Measurements from ENCODE around the gene OGT. TPM values are rescaled to one million over a fixed set of nuclear protein-coding genes. Genes with fewer than 3 reads are reported as not detected.
"Not testable (repeated sequence)": the region's sequence is repeated elsewhere in the genome, so short reads cannot be mapped to it uniquely, and the experiment has no call there.

OGT gene
- total and polyA plus RNA-seq, 8 donors: 117 to 325 (median 277) TPM

DNA sequence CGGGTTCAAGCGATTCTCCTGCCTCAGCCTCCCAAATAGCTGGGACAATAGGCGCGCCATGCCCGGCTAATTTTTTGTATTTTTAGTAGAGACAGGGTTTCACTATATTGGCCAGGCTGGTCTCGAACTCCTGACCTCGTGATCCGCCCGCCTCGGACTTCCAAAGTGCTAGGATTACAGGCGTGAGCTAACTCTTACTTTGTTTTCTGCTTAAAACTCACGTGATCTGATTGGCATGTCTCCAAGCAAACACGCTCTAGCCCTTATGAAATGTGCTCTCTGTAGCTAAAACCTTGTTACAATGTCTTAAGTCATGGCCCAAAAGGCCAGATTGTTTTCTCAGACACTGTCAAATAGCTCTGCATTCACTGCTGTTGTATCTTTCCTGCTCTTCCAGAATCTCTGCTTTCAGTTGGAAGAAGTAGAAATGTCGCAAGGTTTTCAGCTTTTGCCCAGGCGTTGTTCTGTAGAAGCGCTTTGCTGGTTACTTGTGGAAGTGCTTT, 39.7 kb upstream of the OGT start:
- intact Hi-C loops (cut with DNase I): no loop called here
- Histone ChIP-seq H3K27me3 (no peaks in the 10 kb centered on the region), H3K9me3 (no peaks in the 10 kb centered on the region), H3K36me3 (no peaks in the 10 kb centered on the region), H3K4me1 (no peaks in the 10 kb centered on the region), H3K4me3 (peak overlapping the region; percentile 33 to 55), H3K27ac (no peak overlapping the region)
- ATAC-seq (peak; percentile 50), DNase-seq (peak in 2 of 4 donors; percentile 18 to 54)
- TF ChIP-seq, protein P1, sequence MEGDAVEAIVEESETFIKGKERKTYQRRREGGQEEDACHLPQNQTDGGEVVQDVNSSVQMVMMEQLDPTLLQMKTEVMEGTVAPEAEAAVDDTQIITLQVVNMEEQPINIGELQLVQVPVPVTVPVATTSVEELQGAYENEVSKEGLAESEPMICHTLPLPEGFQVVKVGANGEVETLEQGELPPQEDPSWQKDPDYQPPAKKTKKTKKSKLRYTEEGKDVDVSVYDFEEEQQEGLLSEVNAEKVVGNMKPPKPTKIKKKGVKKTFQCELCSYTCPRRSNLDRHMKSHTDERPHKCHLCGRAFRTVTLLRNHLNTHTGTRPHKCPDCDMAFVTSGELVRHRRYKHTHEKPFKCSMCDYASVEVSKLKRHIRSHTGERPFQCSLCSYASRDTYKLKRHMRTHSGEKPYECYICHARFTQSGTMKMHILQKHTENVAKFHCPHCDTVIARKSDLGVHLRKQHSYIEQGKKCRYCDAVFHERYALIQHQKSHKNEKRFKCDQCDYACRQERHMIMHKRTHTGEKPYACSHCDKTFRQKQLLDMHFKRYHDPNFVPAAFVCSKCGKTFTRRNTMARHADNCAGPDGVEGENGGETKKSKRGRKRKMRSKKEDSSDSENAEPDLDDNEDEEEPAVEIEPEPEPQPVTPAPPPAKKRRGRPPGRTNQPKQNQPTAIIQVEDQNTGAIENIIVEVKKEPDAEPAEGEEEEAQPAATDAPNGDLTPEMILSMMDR (IDR thresholded peaks at IDR 0.05): no peak

DNA sequence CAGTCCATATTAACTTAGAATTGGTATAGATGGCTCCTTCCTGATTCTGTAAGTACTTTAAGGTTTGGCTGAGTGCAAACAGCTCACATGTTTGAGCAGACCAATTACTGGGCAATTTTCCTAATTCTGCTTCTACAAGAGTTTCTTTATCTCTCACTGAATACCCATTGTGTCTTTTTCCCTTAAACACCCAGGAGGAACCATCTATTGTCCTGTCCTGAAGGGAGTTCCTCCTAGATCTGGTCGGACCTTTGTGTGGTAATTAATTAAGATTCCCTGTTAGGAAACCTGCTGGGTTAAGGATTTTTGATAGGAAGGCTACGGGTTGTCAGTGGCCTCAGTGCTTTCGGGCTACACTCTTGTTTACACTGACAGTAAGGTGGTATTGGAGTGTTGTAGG, 36.9 kb upstream of the OGT start:
- H3K4me1 ChIP-seq; DNase-seq; H3K9me3 ChIP-seq; H3K27ac ChIP-seq; H3K4me3 ChIP-seq; H3K27me3 ChIP-seq; H3K36me3 ChIP-seq; ATAC-seq; intact Hi-C loops (cut with DNase I): not testable (repeated sequence)

DNA sequence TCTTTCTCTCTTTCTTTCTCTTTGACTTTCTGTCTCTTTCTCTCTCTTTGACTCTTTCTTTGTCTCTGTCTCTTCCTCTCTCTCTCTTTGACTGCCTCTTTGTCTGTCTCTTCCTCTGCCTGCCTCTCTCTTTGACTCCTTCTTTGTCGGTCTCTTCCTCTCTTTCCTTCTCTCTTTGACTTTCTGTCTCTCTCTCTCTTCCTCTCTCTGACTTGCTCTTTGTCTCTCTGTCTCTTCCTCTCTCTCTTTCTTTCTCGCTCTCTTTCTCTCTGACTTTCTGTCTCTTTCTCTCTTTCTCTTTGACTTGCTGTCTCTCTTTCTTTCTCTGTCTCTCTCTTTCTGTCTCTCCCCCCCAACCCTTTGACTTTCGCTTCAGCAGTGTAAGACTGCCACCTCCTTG, 36.4 kb upstream of the OGT start:
- ATAC-seq (no peak), DNase-seq (no peak)
- Histone ChIP-seq H3K9me3 (no peaks in the 10 kb centered on the region), H3K27ac (no peak overlapping the region), H3K4me3 (no peak overlapping the region), H3K27me3 (no peaks in the 10 kb centered on the region), H3K36me3 (no peaks in the 10 kb centered on the region), H3K4me1 (no peaks in the 10 kb centered on the region)
- intact Hi-C loops (cut with DNase I): no loop called here
- TF ChIP-seq, protein P1 (IDR thresholded peaks at IDR 0.05): no peak

DNA sequence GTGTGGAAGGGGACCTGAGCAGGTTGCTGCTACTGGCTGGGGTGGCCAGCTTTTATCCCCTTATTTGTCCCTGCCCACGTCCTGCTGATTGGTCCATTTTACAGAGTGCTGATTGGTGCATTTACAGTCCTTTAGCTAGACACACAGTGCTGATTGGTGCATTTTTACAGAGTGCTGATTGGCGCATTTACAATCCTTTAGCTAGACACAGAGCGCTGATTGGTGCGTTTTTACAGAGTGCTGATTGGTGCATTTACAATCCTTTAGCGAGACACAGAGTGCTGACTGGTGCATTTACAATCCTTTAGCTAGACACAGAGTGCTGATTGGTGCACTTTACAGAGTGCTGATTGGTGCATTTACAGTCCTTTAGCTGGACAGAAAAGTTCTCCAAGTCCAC, 30.8 kb upstream of the OGT start:
- H3K27ac ChIP-seq; H3K27me3 ChIP-seq; intact Hi-C loops (cut with DNase I); DNase-seq; H3K4me3 ChIP-seq; H3K36me3 ChIP-seq; H3K9me3 ChIP-seq; H3K4me1 ChIP-seq; ATAC-seq: not testable (repeated sequence)

DNA sequence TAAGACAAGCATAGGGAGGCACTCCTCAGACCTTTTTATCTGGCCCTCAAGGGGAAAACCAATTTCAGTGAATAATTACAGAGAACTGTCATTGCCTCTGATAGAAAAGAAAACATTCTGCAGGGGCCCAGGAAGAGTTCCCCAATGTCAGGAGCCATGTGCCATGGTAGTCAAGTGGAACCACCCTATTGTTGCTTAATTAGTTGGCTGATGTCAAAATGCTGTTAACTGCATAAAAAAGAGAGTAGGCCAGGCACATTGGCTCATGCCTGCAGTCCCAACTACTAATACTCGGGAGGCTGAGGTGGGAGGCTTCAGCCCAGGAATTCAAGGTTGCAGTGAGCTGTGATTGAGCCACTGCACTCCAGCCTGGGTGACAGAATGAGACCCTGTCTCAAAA, 28.6 kb upstream of the OGT start:
- no peak overlapping the region for H3K27ac ChIP-seq
- no peaks in the 10 kb centered on the region for H3K4me1 ChIP-seq
- no peaks in the 10 kb centered on the region for H3K36me3 ChIP-seq
- no peaks in the 10 kb centered on the region for H3K27me3 ChIP-seq
- no peak for DNase-seq
- no peaks in the 10 kb centered on the region for H3K9me3 ChIP-seq
- no peak overlapping the region for H3K4me3 ChIP-seq
- no peak for ATAC-seq
- intact Hi-C loops (cut with DNase I): no loop called here
- TF ChIP-seq, protein P1 (IDR thresholded peaks at IDR 0.05): no peak

DNA sequence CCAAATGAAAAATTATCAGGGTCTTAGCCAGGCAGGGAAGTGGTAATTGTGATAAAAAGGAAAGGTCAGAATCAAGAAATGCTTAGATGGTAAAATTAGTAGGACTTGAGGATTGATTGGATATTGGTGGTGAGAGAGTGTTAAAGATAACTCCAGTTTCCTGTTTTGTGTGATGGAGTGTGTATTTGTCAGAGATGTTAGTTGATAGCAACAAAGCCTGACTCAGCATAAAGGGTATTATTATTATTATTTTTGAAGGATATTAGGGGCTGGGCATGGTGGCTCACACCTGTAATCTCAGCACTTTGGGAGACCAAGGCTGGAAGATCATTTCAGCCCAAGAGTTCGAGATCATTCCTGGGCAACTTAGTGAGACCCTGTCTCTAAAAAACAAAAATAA, 23.6 kb upstream of the OGT start:
- TF ChIP-seq, protein P1 (IDR thresholded peaks at IDR 0.05): no peak
- H3K4me3 ChIP-seq: no peak overlapping the region
- ATAC-seq: no peak
- no peaks in the 10 kb centered on the region for H3K9me3 ChIP-seq
- H3K36me3 ChIP-seq: no peaks in the 10 kb centered on the region
- H3K4me1 ChIP-seq: no peaks in the 10 kb centered on the region
- H3K27me3 ChIP-seq: no peaks in the 10 kb centered on the region
- intact Hi-C loops (cut with DNase I): no loop called here
- DNase-seq: no peak
- H3K27ac ChIP-seq: no peak overlapping the region
